ENCODE measurements around the gene VAC14.

VAC14 gene

DNA sequence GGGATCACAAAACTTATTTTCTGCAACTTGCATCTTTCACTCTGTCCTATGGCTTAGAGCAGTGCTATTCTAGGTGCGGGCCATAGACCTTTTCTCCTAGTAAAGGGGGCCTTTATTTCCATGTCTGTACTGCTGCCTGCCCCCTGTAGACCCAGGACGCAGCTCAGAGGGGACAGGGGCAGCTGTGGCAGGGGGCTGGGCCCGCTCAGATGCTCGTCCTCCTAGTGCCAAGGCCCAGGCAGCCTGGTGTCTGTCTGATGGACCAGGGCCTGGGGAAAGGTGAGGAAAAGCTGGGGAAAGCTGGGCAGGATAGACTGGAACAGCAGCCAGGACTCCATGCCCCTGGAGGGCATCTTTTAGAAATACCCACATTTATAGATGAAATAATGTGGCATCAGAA lies 25.6 kb downstream of the VAC14 start:
- TF ChIP-seq CREB1 (IDR thresholded peaks at IDR 0.05; ENCODE audit: low read depth) (no peak), TCF12 (IDR thresholded peaks at IDR 0.05; ENCODE audit: low read depth) (no peak), RAD21 (IDR thresholded peaks at IDR 0.05; ENCODE audit: low read depth) (no peak), ZBTB7A (IDR thresholded peaks at IDR 0.05; ENCODE audit: low read depth) (no peak), TEAD4 (IDR thresholded peaks at IDR 0.05) (no peak), NFIC (IDR thresholded peaks at IDR 0.05) (no peak), EP300 (IDR thresholded peaks at IDR 0.05; ENCODE audit: borderline replicate concordance) (no peak), EGR1 (IDR thresholded peaks at IDR 0.05) (no peak), FOXM1 (IDR thresholded peaks at IDR 0.05; ENCODE audit: borderline replicate concordance, low read depth) (no peak), TAF1 (IDR thresholded peaks at IDR 0.05; ENCODE audit: low read depth) (no peak), YY1 (IDR thresholded peaks at IDR 0.05; ENCODE audit: low read depth) (no peak), CEBPB (IDR thresholded peaks at IDR 0.05) (no peak)
- TF ChIP-seq, protein P1, sequence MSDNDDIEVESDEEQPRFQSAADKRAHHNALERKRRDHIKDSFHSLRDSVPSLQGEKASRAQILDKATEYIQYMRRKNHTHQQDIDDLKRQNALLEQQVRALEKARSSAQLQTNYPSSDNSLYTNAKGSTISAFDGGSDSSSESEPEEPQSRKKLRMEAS (IDR thresholded peaks at IDR 0.05), result no peak
- TF ChIP-seq, protein P2, sequence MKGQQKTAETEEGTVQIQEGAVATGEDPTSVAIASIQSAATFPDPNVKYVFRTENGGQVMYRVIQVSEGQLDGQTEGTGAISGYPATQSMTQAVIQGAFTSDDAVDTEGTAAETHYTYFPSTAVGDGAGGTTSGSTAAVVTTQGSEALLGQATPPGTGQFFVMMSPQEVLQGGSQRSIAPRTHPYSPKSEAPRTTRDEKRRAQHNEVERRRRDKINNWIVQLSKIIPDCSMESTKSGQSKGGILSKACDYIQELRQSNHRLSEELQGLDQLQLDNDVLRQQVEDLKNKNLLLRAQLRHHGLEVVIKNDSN (IDR thresholded peaks at IDR 0.05), result no peak
- TF ChIP-seq, protein P3, sequence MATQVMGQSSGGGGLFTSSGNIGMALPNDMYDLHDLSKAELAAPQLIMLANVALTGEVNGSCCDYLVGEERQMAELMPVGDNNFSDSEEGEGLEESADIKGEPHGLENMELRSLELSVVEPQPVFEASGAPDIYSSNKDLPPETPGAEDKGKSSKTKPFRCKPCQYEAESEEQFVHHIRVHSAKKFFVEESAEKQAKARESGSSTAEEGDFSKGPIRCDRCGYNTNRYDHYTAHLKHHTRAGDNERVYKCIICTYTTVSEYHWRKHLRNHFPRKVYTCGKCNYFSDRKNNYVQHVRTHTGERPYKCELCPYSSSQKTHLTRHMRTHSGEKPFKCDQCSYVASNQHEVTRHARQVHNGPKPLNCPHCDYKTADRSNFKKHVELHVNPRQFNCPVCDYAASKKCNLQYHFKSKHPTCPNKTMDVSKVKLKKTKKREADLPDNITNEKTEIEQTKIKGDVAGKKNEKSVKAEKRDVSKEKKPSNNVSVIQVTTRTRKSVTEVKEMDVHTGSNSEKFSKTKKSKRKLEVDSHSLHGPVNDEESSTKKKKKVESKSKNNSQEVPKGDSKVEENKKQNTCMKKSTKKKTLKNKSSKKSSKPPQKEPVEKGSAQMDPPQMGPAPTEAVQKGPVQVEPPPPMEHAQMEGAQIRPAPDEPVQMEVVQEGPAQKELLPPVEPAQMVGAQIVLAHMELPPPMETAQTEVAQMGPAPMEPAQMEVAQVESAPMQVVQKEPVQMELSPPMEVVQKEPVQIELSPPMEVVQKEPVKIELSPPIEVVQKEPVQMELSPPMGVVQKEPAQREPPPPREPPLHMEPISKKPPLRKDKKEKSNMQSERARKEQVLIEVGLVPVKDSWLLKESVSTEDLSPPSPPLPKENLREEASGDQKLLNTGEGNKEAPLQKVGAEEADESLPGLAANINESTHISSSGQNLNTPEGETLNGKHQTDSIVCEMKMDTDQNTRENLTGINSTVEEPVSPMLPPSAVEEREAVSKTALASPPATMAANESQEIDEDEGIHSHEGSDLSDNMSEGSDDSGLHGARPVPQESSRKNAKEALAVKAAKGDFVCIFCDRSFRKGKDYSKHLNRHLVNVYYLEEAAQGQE (IDR thresholded peaks at IDR 0.05; ENCODE audit: low read depth), result no peak

DNA sequence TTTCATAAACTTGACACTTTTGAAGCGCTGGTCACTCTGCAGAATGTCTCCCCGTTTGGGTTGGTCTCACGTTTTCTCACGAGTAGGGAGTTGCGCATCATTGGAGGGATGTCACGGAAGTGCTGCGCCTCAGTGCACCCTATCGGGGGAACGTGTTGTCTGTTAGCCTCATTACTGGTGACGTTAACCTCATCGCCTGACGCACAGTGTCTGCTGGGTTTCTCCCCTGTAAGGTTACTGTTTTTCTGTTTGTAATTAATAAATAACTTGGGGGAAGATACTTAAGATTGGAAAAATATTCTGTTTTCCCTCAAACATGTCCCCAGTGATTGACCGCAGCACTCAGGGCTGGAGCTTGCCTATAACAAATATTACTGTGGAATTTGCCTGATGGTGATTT lies 26.7 kb downstream of the VAC14 start:
- TF ChIP-seq NFIC (IDR thresholded peaks at IDR 0.05), result no peak
- no peak for TF ChIP-seq CEBPB (IDR thresholded peaks at IDR 0.05)
- no peak for TF ChIP-seq EP300 (IDR thresholded peaks at IDR 0.05; ENCODE audit: borderline replicate concordance)
- no peak for TF ChIP-seq EGR1 (IDR thresholded peaks at IDR 0.05)
- TF ChIP-seq ZBTB7A (IDR thresholded peaks at IDR 0.05; ENCODE audit: low read depth), result no peak
- TF ChIP-seq, protein P2 (IDR thresholded peaks at IDR 0.05), result no peak
- TF ChIP-seq YY1 (IDR thresholded peaks at IDR 0.05; ENCODE audit: low read depth), result no peak
- TF ChIP-seq FOXM1 (IDR thresholded peaks at IDR 0.05; ENCODE audit: borderline replicate concordance, low read depth), result no peak
- no peak for TF ChIP-seq TAF1 (IDR thresholded peaks at IDR 0.05; ENCODE audit: low read depth)
- TF ChIP-seq, protein P3 (IDR thresholded peaks at IDR 0.05; ENCODE audit: low read depth), result no peak
- TF ChIP-seq TCF12 (IDR thresholded peaks at IDR 0.05; ENCODE audit: low read depth), result no peak
- TF ChIP-seq, protein P1 (IDR thresholded peaks at IDR 0.05), result no peak
- no peak for TF ChIP-seq RAD21 (IDR thresholded peaks at IDR 0.05; ENCODE audit: low read depth)
- TF ChIP-seq TEAD4 (IDR thresholded peaks at IDR 0.05), result no peak
- no peak for TF ChIP-seq CREB1 (IDR thresholded peaks at IDR 0.05; ENCODE audit: low read depth)

DNA sequence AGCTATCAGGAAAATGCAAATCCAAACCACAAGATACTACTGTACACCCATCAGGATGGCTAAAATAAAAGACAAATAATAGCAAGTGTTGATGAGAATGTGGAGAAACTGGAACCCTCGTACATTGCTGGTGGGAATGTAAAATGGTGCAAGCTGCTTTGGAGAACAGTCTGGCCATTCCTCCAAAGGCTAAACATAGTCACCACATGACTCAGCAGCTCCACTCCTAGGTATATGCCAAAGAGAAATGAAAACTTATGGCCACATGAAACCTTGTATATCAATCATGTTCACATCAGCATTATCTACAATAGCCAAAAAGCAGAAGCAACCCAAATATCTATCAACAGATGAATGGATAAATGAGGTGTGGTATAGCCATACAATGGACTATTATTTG lies 28.5 kb downstream of the VAC14 start:
- TF ChIP-seq CEBPB (IDR thresholded peaks at IDR 0.05) (no peak), FOXM1 (IDR thresholded peaks at IDR 0.05; ENCODE audit: borderline replicate concordance, low read depth) (no peak), CREB1 (IDR thresholded peaks at IDR 0.05; ENCODE audit: low read depth) (no peak), YY1 (IDR thresholded peaks at IDR 0.05; ENCODE audit: low read depth) (no peak), ZBTB7A (IDR thresholded peaks at IDR 0.05; ENCODE audit: low read depth) (no peak), NFIC (IDR thresholded peaks at IDR 0.05) (no peak), TAF1 (IDR thresholded peaks at IDR 0.05; ENCODE audit: low read depth) (no peak), EGR1 (IDR thresholded peaks at IDR 0.05) (no peak), TEAD4 (IDR thresholded peaks at IDR 0.05) (no peak), EP300 (IDR thresholded peaks at IDR 0.05; ENCODE audit: borderline replicate concordance) (no peak), TCF12 (IDR thresholded peaks at IDR 0.05; ENCODE audit: low read depth) (no peak), RAD21 (IDR thresholded peaks at IDR 0.05; ENCODE audit: low read depth) (no peak)
- TF ChIP-seq, protein P3 (IDR thresholded peaks at IDR 0.05; ENCODE audit: low read depth), result no peak
- TF ChIP-seq, protein P1 (IDR thresholded peaks at IDR 0.05), result no peak
- TF ChIP-seq, protein P2 (IDR thresholded peaks at IDR 0.05), result no peak
